GM12891 (cell line): ENCODE data around the gene CDK11A. TPM values are rescaled to one million over a fixed set of nuclear protein-coding genes. Genes with fewer than 3 reads are reported as not detected.

Experiments used
- DNase-seq: peaks from one replicate; pipeline ENCODE4 v3.0.0; 2011; ENCODE audit warnings: low spot score; ENCODE audit not compliant: insufficient read length
- FAIRE-seq: peaks from 2 replicates; lab custom pipeline; 2011; peaks lifted over from hg19 to GRCh38; lab: Jason Lieb, UNC
- PAX5 ChIP-seq: IDR thresholded peaks from 2 replicates; pipeline ENCODE4 v1.6.1; 2011; ENCODE audit warnings: low read length, moderate library complexity, mild to moderate bottlenecking; ENCODE audit not compliant: insufficient read depth, severe bottlenecking
- POLR2A ChIP-seq: IDR thresholded peaks from 2 replicates; pipeline ENCODE4 v1.6.1; 2011; ENCODE audit warnings: low read depth, low read length, control low read depth
- POLR2AphosphoS5 ChIP-seq: IDR thresholded peaks from 2 replicates; pipeline ENCODE4 v1.6.1; 2011; ENCODE audit warnings: low read depth, low read length, control low read depth
- POU2F2 ChIP-seq: IDR thresholded peaks from 2 replicates; pipeline ENCODE4 v1.6.1; 2011; ENCODE audit warnings: low read depth, mild to moderate bottlenecking, control low read depth, low read length, moderate library complexity
- SPI1 ChIP-seq: IDR thresholded peaks from 2 replicates; pipeline ENCODE4 v1.6.1; 2011; ENCODE audit warnings: low read depth, low read length, control low read depth
- TAF1 ChIP-seq: IDR thresholded peaks from 2 replicates; pipeline ENCODE4 v1.6.1; 2011; ENCODE audit warnings: low read depth, low read length, control low read depth
- polyA plus RNA-seq: library from polyadenylated mRNA; unstranded; fragments of >200 nt; gene quantifications from one replicate; pipeline ENCODE4 v1.2.1, GENCODE V29; 2012; ENCODE audit warnings: low read depth, missing spikeins, inconsistent platforms; ENCODE audit not compliant: missing spikeins

The CDK11A gene
- 30.7 TPM for polyA plus RNA-seq

GRCh38 chr1:1724035-1724864 lies at the start of gene CDK11A:
TSS of gene CDK11A (minus strand) at chr1:1724357. CDS start at chr1:1722818, 1,539 bp downstream.
- TF ChIP-seq SPI1, result peak; percentile 62
- peak; percentile 91 for DNase-seq
- peak; percentile 94 for FAIRE-seq

- DNase-seq (no peak), FAIRE-seq (no peak)
- no peak for TF ChIP-seq TAF1
- TF ChIP-seq POLR2AphosphoS5, result no peak
Observed at GRCh38 chr1:1773874-1774273, 49.7 kb upstream of the CDK11A start.

- FAIRE-seq, result no peak
- no peak for TF ChIP-seq POU2F2
- TF ChIP-seq PAX5, result no peak
- TF ChIP-seq TAF1, result no peak
- TF ChIP-seq SPI1, result no peak
- TF ChIP-seq POLR2A, result no peak
- TF ChIP-seq POLR2AphosphoS5, result no peak
Observed at GRCh38 chr1:1771096-1771495, 46.9 kb upstream of the CDK11A start.

GRCh38 chr1:1770102-1770501 lies 45.9 kb upstream of the CDK11A start:
- no peak for FAIRE-seq
- DNase-seq, result no peak
- TF ChIP-seq POLR2AphosphoS5, result no peak
- no peak for TF ChIP-seq PAX5
- TF ChIP-seq POU2F2, result no peak
- no peak for TF ChIP-seq POLR2A
- TF ChIP-seq TAF1, result no peak
- TF ChIP-seq SPI1, result no peak

More at GRCh38 chr1:1771096-1771495, 46.9 kb upstream of the CDK11A start:
- DNase-seq, result no peak

GRCh38 chr1:1768249-1768992 lies 44.3 kb upstream of the CDK11A start:
- no peak for FAIRE-seq

GRCh38 chr1:1764876-1765470 lies 40.8 kb upstream of the CDK11A start:
- FAIRE-seq (no peak), DNase-seq (no peak)

More at GRCh38 chr1:1768249-1768992, 44.3 kb upstream of the CDK11A start:
- DNase-seq, result no peak
- no peak for TF ChIP-seq POLR2A
- no peak for TF ChIP-seq SPI1
- TF ChIP-seq POU2F2, result no peak
- TF ChIP-seq TAF1, result no peak
- TF ChIP-seq POLR2AphosphoS5, result no peak
- no peak for TF ChIP-seq PAX5

GRCh38 chr1:1763657-1764621 lies 39.8 kb upstream of the CDK11A start:
- TF ChIP-seq POLR2A (no peak), SPI1 (no peak), PAX5 (no peak), POU2F2 (no peak), POLR2AphosphoS5 (no peak), TAF1 (no peak)
- no peak for DNase-seq
- no peak for FAIRE-seq

More at GRCh38 chr1:1764876-1765470, 40.8 kb upstream of the CDK11A start:
- TF ChIP-seq PAX5 (no peak), POLR2A (no peak), POLR2AphosphoS5 (no peak), SPI1 (no peak), TAF1 (no peak), POU2F2 (no peak)

- DNase-seq (no peak), FAIRE-seq (no peak)
- TF ChIP-seq POLR2A, result no peak
- TF ChIP-seq TAF1, result no peak
- no peak for TF ChIP-seq PAX5
- TF ChIP-seq POLR2AphosphoS5, result no peak
- TF ChIP-seq SPI1, result no peak
- no peak for TF ChIP-seq POU2F2
Observed at GRCh38 chr1:1761504-1762376, 37.6 kb upstream of the CDK11A start.
